IMR-90 (cell line): ENCODE measurements around the gene BIRC5. TPM values are rescaled to one million over a fixed set of nuclear protein-coding genes. Genes with fewer than 3 reads are reported as not detected.

Experiments used
- CEBPB ChIP-seq: IDR thresholded peaks from 2 replicates; pipeline ENCODE4 v1.6.1; 2012; ENCODE audit warnings: low read depth, low read length, improper control_type of control experiment
- FOS ChIP-seq: fragments of 150-350 bp; IDR thresholded peaks from 2 replicates; pipeline ENCODE4 v1.6.1; 2016; ENCODE audit warnings: low read depth, low read length
- MAZ ChIP-seq: IDR thresholded peaks from 2 replicates; pipeline ENCODE4 v1.6.1; 2012; ENCODE audit warnings: low read depth, mild to moderate bottlenecking, low read length, improper control_type of control experiment, moderate library complexity, borderline replicate concordance
- MXI1 ChIP-seq: IDR thresholded peaks from 2 replicates; pipeline ENCODE4 v1.6.1; 2012; ENCODE audit warnings: low read depth, mild to moderate bottlenecking, low read length, moderate library complexity, borderline replicate concordance
- NFE2L2 ChIP-seq: fragments of 150-350 bp; IDR thresholded peaks from 2 replicates; pipeline ENCODE4 v1.6.1; 2016; ENCODE audit warnings: low read depth, mild to moderate bottlenecking, low read length
- POLR2A ChIP-seq: IDR thresholded peaks from 2 replicates; pipeline ENCODE4 v1.6.1; 2012; ENCODE audit warnings: mild to moderate bottlenecking, low read depth, low read length
- SMC3 ChIP-seq: fragments of 150-350 bp; IDR thresholded peaks from 2 replicates; pipeline ENCODE4 v1.6.1; 2016; ENCODE audit warnings: low read depth, mild to moderate bottlenecking, antibody characterized with exemption, low read length, moderate library complexity
- polyA plus RNA-seq, 3 experiments: library from polyadenylated mRNA; depleted of rRNA; stranded (reverse); fragments of >200 nt; gene quantifications; 2 replicates each; pipeline ENCODE4 v1.2.3, GENCODE V29; 2012; ENCODE audit warnings: low replicate concordance in 1 of 3
- total RNA-seq: library from RNA; depleted of rRNA; stranded (reverse); fragments of >200 nt; gene quantifications from 2 replicates; pipeline ENCODE4 v1.2.3, GENCODE V29; 2012
- TF ChIP-seq, protein P1 (sequence below): fragments of 150-350 bp; IDR thresholded peaks from 2 replicates; pipeline ENCODE4 v1.6.1; 2016; ENCODE audit warnings: low read depth, mild to moderate bottlenecking, low read length, moderate library complexity, borderline replicate concordance

The BIRC5 gene
- total and polyA plus RNA-seq, 2 of the 4 experiments (the other 2 are of a cell fraction), result 16.6 to 52.7 TPM

DNA sequence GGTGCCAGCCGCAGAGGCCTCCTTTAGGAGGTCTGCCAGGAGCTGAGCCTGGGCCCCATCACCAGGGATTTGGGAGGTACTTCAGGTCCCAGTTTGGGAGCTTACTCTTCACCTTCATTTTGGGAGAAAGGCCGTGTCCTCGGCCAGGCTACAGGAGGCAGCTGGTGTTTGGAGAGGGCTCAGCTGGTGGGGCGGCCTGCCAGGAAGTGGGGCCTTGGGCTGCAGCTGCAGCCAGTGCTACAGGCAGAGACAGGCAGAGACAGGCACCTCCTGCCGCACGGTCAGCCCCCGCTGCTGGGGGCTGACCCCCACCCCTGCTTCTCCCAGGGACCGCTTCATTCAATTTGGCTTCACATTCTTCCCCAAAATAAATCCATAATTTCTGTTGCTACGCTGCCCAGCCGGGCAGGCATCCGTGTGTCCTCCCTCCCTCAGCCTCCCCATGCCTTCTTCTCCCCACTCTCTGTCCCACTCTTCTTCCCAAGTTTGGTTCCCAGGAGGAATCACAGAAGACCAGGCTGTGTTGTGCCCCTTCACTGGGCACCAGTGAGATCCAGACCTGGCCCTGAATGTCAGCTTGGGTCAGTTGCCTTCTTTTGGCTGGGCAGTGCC lies 23.5 kb downstream of the BIRC5 start (continued):
- TF ChIP-seq, protein P1, sequence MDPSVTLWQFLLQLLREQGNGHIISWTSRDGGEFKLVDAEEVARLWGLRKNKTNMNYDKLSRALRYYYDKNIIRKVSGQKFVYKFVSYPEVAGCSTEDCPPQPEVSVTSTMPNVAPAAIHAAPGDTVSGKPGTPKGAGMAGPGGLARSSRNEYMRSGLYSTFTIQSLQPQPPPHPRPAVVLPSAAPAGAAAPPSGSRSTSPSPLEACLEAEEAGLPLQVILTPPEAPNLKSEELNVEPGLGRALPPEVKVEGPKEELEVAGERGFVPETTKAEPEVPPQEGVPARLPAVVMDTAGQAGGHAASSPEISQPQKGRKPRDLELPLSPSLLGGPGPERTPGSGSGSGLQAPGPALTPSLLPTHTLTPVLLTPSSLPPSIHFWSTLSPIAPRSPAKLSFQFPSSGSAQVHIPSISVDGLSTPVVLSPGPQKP, result no peak
- TF ChIP-seq MAZ (no peak), CEBPB (no peak), POLR2A (no peak), MXI1 (no peak), NFE2L2 (no peak), SMC3 (no peak), FOS (no peak)
